PC-3 (cell line): Measurements from ENCODE around the gene DHCR7. TPM values are rescaled to one million over a fixed set of nuclear protein-coding genes. Genes with fewer than 3 reads are reported as not detected.

Experiments used
- ATAC-seq: fragments of 200-7000 bp; cut with Tn5 transposase; 2 replicates; pipeline ENCODE4 v1.9.1; 2020; ENCODE audit warnings: mild to moderate bottlenecking, moderate library complexity
- BruUV-seq: library from RNA; stranded (reverse); fragments of 400-500 nt; replicated peaks from 2 replicates; lab custom pipeline; 2021; lab: Mats Ljungman, UMichigan
- CTCF ChIA-PET: fragments of 300-600 bp; sonication (Branson Sonifier 250); formaldehyde crosslinking; loops from one replicate; lab custom pipeline; 2022; ENCODE audit warnings: antibody characterized with exemption; lab: Charles Lee
- POLR2A ChIA-PET: fragments of 300-600 bp; sonication (Branson Sonifier 250); formaldehyde crosslinking; loops from one replicate; lab custom pipeline; 2022; ENCODE audit warnings: antibody characterized with exemption; ENCODE audit not compliant: unreplicated experiment; lab: Charles Lee
- DNase-seq: peaks from one replicate; pipeline ENCODE4 v3.0.0-alpha.2; 2015
- H2AFZ ChIP-seq: fragments of 300-600 bp; sonication (generic); 2 replicates; pipeline ENCODE4 v1.6.0; 2016; ENCODE audit warnings: antibody characterized with exemption, low read length
- H3F3A ChIP-seq: fragments of 300-600 bp; sonication (generic); one replicate; pipeline ENCODE4 v1.6.0; 2017; ENCODE audit warnings: antibody characterized with exemption, low read length, control low read depth, mild to moderate bottlenecking; ENCODE audit not compliant: unreplicated experiment
- H3K27ac ChIP-seq: fragments of 300-600 bp; sonication (generic); 2 replicates; pipeline ENCODE4 v1.5.1; 2016; ENCODE audit warnings: mild to moderate bottlenecking, low read length
- H3K27me3 ChIP-seq: fragments of 300-600 bp; sonication (generic); 2 replicates; pipeline ENCODE4 v1.6.1; 2016; ENCODE audit warnings: low read length, mixed read lengths
- H3K36me3 ChIP-seq: fragments of 300-600 bp; sonication (generic); 2 replicates; pipeline ENCODE4 v1.6.1; 2016; ENCODE audit warnings: low read depth, mixed run types, low read length, mixed read lengths
- H3K4me1 ChIP-seq: fragments of 300-600 bp; sonication (generic); 2 replicates; pipeline ENCODE4 v1.5.1; 2016; ENCODE audit warnings: low read length; ENCODE audit not compliant: insufficient read depth
- H3K4me2 ChIP-seq: fragments of 300-600 bp; sonication (generic); 2 replicates; pipeline ENCODE4 v1.6.0; 2016; ENCODE audit warnings: low read length
- H3K4me3 ChIP-seq: fragments of 300-600 bp; sonication (generic); 2 replicates; pipeline ENCODE4 v1.5.1; 2016; ENCODE audit warnings: mild to moderate bottlenecking, low read length, mixed read lengths
- H3K79me2 ChIP-seq: fragments of 300-600 bp; sonication (generic); 2 replicates; pipeline ENCODE4 v1.6.1; 2017; ENCODE audit warnings: low read length, mixed read lengths
- H3K9ac ChIP-seq: fragments of 300-600 bp; sonication (generic); 2 replicates; pipeline ENCODE4 v1.6.0; 2016; ENCODE audit warnings: mild to moderate bottlenecking, low read length
- H3K9me2 ChIP-seq: fragments of 300-600 bp; sonication (generic); replicated peaks from 2 replicates; pipeline ENCODE4 v1.6.1; 2016; ENCODE audit warnings: mixed run types, low read length, mixed read lengths
- H3K9me3 ChIP-seq: fragments of 300-600 bp; sonication (generic); 2 replicates; pipeline ENCODE4 v1.6.1; 2016; ENCODE audit warnings: low read length, mixed read lengths
- H4K20me1 ChIP-seq: fragments of 300-600 bp; sonication (generic); 2 replicates; pipeline ENCODE4 v1.6.1; 2016; ENCODE audit warnings: low read length, mixed read lengths
- EZH2 ChIP-seq: fragments of 300-600 bp; sonication (generic); IDR thresholded peaks from one replicate; pipeline ENCODE4 v1.6.1; 2017; ENCODE audit warnings: antibody characterized with exemption, mild to moderate bottlenecking, low read length; ENCODE audit not compliant: unreplicated experiment
- EZH2phosphoT487 ChIP-seq: fragments of 300-600 bp; sonication (generic); IDR thresholded peaks from 2 replicates; pipeline ENCODE4 v1.6.1; 2018; ENCODE audit warnings: mild to moderate bottlenecking, antibody characterized with exemption, low read length, borderline replicate concordance
- intact Hi-C: fragments of 100-400 bp; cut with micrococcal nuclease; formaldehyde crosslinking; loops from 2 replicates; pipeline ENCODE4 v1.9.0; 2023
- total RNA-seq: library from RNA; depleted of rRNA; stranded (reverse); fragments of >200 nt; gene quantifications from 2 replicates; pipeline ENCODE4 v1.2.3, GENCODE V29; 2014
- TF ChIP-seq, protein P1 (sequence below): fragments of 300-600 bp; sonication (generic); conservative IDR thresholded peaks from 2 replicates; pipeline ENCODE4 v1.5.1; 2017; ENCODE audit warnings: antibody characterized with exemption, low read depth, mild to moderate bottlenecking, low read length

The DHCR7 gene
- total RNA-seq, 1 experiment from 2014 or later: 127 TPM

DNA sequence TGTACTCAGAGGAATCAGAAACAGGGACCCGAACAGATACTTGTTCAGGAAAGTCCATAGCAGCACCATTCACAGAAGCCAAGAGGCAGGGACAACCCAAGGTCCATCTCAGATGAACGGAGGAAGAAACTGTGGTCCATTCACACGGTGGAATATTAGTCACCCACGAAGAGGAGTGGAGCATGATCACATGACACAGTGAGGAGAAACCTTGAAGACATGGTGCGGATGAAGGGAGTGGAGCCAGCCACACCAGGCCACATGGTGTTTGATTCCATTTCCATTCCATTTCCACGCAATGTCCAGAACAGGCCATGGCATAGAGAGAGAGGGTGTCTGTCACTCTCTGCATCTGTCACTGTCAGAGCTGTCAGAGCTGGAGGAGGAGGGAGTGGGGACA lies 35.5 kb upstream of the DHCR7 start:
- no peaks in the 10 kb centered on the region for H3F3A ChIP-seq
- ATAC-seq (no peak), DNase-seq (no peak)
- no peaks in the 10 kb centered on the region for H4K20me1 ChIP-seq
- no peak overlapping the region for H2AFZ ChIP-seq
- ChIA-PET POLR2A (no interaction called here), CTCF (no interaction called here)
- H3K4me3 ChIP-seq: no peak overlapping the region
- H3K9me3 ChIP-seq: no peaks in the 10 kb centered on the region
- intact Hi-C loops: no loop called here
- peaks cover 18% of the 10 kb centered on the region for H3K4me1 ChIP-seq
- H3K9ac ChIP-seq: no peak overlapping the region
- H3K27ac ChIP-seq: no peak overlapping the region
- no TSS peak for BruUV-seq
- peaks cover 48% of the 10 kb centered on the region for H3K36me3 ChIP-seq
- H3K27me3 ChIP-seq: no peaks in the 10 kb centered on the region
- H3K9me2 ChIP-seq: no peaks in the 10 kb centered on the region
- H3K79me2 ChIP-seq: no peaks in the 10 kb centered on the region
- TF ChIP-seq EZH2: no peak
- TF ChIP-seq, protein P1, sequence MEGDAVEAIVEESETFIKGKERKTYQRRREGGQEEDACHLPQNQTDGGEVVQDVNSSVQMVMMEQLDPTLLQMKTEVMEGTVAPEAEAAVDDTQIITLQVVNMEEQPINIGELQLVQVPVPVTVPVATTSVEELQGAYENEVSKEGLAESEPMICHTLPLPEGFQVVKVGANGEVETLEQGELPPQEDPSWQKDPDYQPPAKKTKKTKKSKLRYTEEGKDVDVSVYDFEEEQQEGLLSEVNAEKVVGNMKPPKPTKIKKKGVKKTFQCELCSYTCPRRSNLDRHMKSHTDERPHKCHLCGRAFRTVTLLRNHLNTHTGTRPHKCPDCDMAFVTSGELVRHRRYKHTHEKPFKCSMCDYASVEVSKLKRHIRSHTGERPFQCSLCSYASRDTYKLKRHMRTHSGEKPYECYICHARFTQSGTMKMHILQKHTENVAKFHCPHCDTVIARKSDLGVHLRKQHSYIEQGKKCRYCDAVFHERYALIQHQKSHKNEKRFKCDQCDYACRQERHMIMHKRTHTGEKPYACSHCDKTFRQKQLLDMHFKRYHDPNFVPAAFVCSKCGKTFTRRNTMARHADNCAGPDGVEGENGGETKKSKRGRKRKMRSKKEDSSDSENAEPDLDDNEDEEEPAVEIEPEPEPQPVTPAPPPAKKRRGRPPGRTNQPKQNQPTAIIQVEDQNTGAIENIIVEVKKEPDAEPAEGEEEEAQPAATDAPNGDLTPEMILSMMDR: no peak
- TF ChIP-seq EZH2phosphoT487: no peak
- no peak overlapping the region for H3K4me2 ChIP-seq

DNA sequence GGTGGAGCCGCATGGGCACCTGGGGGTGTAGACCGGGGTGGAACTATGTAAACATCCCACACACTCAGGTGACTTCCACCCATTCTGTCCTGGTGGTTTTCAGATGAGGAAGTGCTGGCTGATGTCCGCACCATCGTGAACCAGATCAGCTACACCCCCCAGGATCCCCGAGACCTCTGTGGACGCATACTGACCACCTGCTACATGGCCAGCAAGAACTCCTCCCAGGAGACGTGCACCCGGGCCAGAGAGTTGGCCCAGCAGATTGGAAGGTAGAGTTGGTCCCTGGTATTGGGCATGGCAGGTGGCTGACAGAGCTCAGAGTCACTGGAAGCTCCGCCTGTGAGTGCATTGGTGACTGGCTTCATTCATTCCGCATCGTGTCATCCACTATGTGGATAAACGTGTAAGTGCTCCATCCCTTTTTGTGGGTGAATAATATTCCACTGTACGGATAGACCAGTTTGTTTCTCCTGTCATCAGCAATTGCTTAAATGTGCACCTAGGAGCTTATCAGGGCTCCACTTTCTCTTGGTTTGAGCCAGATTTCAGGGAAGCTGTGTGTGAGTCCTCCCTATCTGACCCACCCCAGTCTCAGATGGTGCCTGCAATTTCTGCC lies 34.7 kb upstream of the DHCR7 start:
- Histone ChIP-seq H2AFZ (no peak overlapping the region), H3K9me2 (no peaks in the 10 kb centered on the region), H3K4me3 (no peak overlapping the region), H3K9me3 (no peaks in the 10 kb centered on the region), H3K4me1 (peaks cover 12% of the 10 kb centered on the region), H3K9ac (no peak overlapping the region), H3K79me2 (no peaks in the 10 kb centered on the region), H3K27me3 (no peaks in the 10 kb centered on the region), H4K20me1 (no peaks in the 10 kb centered on the region), H3K4me2 (no peak overlapping the region), H3F3A (no peaks in the 10 kb centered on the region), H3K27ac (no peak overlapping the region), H3K36me3 (peaks cover 48% of the 10 kb centered on the region)
- ChIA-PET CTCF (no interaction called here), POLR2A (no interaction called here)
- intact Hi-C loops: no loop called here
- no TSS peak for BruUV-seq
- TF ChIP-seq EZH2: no peak
- TF ChIP-seq, protein P1: no peak
- no peak for TF ChIP-seq EZH2phosphoT487
- ATAC-seq: no peak
- DNase-seq: no peak

DNA sequence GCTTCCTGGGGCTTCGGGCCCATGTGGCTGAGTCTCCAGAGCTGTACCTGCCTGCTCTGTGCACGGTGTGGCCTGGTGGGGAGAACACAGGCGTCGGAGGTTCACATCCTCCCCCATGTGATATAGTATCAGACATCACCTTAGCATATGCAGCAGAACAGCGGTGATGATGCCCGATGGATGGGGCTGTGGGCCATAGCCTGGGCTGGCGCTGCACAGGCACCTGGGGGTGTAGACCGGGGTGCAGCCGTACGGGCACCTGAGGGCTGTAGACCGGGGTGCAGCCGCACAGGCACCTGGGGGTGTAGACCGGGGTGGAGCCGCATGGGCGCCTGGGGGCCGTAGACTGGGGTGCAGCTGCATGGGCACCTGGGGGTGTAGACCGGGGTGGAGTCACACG lies 34.0 kb upstream of the DHCR7 start:
- DNase-seq (no peak), ATAC-seq (no peak)
- H3K9ac ChIP-seq: no peak overlapping the region
- peaks cover 51% of the 10 kb centered on the region for H3K36me3 ChIP-seq
- intact Hi-C loops: no loop called here
- no peaks in the 10 kb centered on the region for H3K9me3 ChIP-seq
- BruUV-seq: no TSS peak
- TF ChIP-seq EZH2 (no peak), EZH2phosphoT487 (no peak)
- TF ChIP-seq, protein P1: no peak
- no peaks in the 10 kb centered on the region for H3K9me2 ChIP-seq
- no peak overlapping the region for H3K4me3 ChIP-seq
- no peak overlapping the region for H2AFZ ChIP-seq
- H3K4me1 ChIP-seq: peaks cover 10% of the 10 kb centered on the region; the same call in 1 of the 2 replicates
- POLR2A ChIA-PET: no interaction called here
- CTCF ChIA-PET: no interaction called here
- H4K20me1 ChIP-seq: no peaks in the 10 kb centered on the region
- H3K27me3 ChIP-seq: no peaks in the 10 kb centered on the region
- no peak overlapping the region for H3K27ac ChIP-seq
- no peaks in the 10 kb centered on the region for H3K79me2 ChIP-seq
- H3K4me2 ChIP-seq: no peak overlapping the region
- no peaks in the 10 kb centered on the region for H3F3A ChIP-seq
